Stimulated activated naive CD8-positive, alpha-beta T cell treated with anti-CD3 and anti-CD28 coated beads, Interleukin-15, Interleukin-2, amounts not matched to agents 100 ng/mL and 50 ng/mL, for 24 hours (primary cell): ENCODE results near the gene PPM1J.
"Not testable (repeated sequence)": the region's sequence is repeated elsewhere in the genome, so short reads cannot be mapped to it uniquely, and the experiment has no call there.

Source experiments
- H3K27ac Mint-ChIP-seq: one replicate; pipeline ENCODE4 v1.8.0; 2021; ENCODE audit warnings: mild to moderate bottlenecking, mixed read lengths
- H3K27me3 Mint-ChIP-seq: one replicate; pipeline ENCODE4 v1.8.0; 2021; ENCODE audit warnings: mixed read lengths
- H3K36me3 Mint-ChIP-seq: one replicate; pipeline ENCODE4 v1.8.0; 2021; ENCODE audit warnings: low read depth, mixed read lengths
- H3K4me1 Mint-ChIP-seq: one replicate; pipeline ENCODE4 v1.8.0; 2021; ENCODE audit warnings: low read depth, mixed read lengths
- H3K4me3 Mint-ChIP-seq: one replicate; pipeline ENCODE4 v1.8.0; 2021; ENCODE audit warnings: mild to moderate bottlenecking, mixed read lengths
- H3K9me3 Mint-ChIP-seq: one replicate; pipeline ENCODE4 v1.8.0; 2021; ENCODE audit warnings: mixed read lengths

Gene PPM1J

GRCh38 chr1:112728306-112728971 is 13.3 kb upstream of the PPM1J start:
- H3K27me3 Mint-ChIP-seq, H3K9me3 Mint-ChIP-seq, H3K36me3 Mint-ChIP-seq, H3K27ac Mint-ChIP-seq, H3K4me3 Mint-ChIP-seq, H3K4me1 Mint-ChIP-seq: not testable (repeated sequence)

- H3K27ac Mint-ChIP-seq, result no peak overlapping the region
- H3K27me3 Mint-ChIP-seq, result peaks cover 8% of the 10 kb centered on the region
- H3K36me3 Mint-ChIP-seq, result no peaks in the 10 kb centered on the region
- H3K4me3 Mint-ChIP-seq, result no peak overlapping the region
- peaks cover 12% of the 10 kb centered on the region for H3K4me1 Mint-ChIP-seq
- no peaks in the 10 kb centered on the region for H3K9me3 Mint-ChIP-seq
These were observed 12.6 kb upstream of the PPM1J start for GRCh38 chr1:112727716-112728115.

GRCh38 chr1:112724240-112724639 is 9.1 kb upstream of the PPM1J start:
- not testable (repeated sequence) for H3K27ac Mint-ChIP-seq, H3K36me3 Mint-ChIP-seq, H3K9me3 Mint-ChIP-seq, H3K4me3 Mint-ChIP-seq
- peaks cover 13% of the 10 kb centered on the region for H3K4me1 Mint-ChIP-seq
- peaks cover 23% of the 10 kb centered on the region for H3K27me3 Mint-ChIP-seq

- Mint-ChIP-seq H3K36me3 (no peaks in the 10 kb centered on the region), H3K27me3 (peaks cover 24% of the 10 kb centered on the region), H3K9me3 (no peaks in the 10 kb centered on the region), H3K27ac (peak overlapping the region; percentile 43), H3K4me1 (peaks cover 15% of the 10 kb centered on the region), H3K4me3 (no peak overlapping the region)
These were observed 8.3 kb upstream of the PPM1J start for GRCh38 chr1:112723511-112723839.

GRCh38 chr1:112722601-112723510 is 7.7 kb upstream of the PPM1J start:
- Mint-ChIP-seq H3K27me3 (peaks cover 24% of the 10 kb centered on the region), H3K4me1 (peaks cover 16% of the 10 kb centered on the region), H3K4me3 (peak overlapping the region; percentile 41), H3K27ac (peak overlapping the region; percentile 43), H3K36me3 (no peaks in the 10 kb centered on the region), H3K9me3 (no peaks in the 10 kb centered on the region)

- Mint-ChIP-seq H3K36me3 (no peaks in the 10 kb centered on the region), H3K27me3 (peaks cover 24% of the 10 kb centered on the region), H3K9me3 (no peaks in the 10 kb centered on the region), H3K27ac (no peak overlapping the region), H3K4me1 (peaks cover 22% of the 10 kb centered on the region), H3K4me3 (no peak overlapping the region)
These were observed 6.9 kb upstream of the PPM1J start for GRCh38 chr1:112721966-112722524.

GRCh38 chr1:112721294-112721693 is 6.2 kb upstream of the PPM1J start:
- not testable (repeated sequence) for H3K27ac Mint-ChIP-seq, H3K36me3 Mint-ChIP-seq, H3K4me3 Mint-ChIP-seq, H3K9me3 Mint-ChIP-seq
- Mint-ChIP-seq H3K4me1 (peaks cover 28% of the 10 kb centered on the region), H3K27me3 (peaks cover 24% of the 10 kb centered on the region)

- H3K27ac Mint-ChIP-seq, result no peak overlapping the region
- H3K9me3 Mint-ChIP-seq, result no peaks in the 10 kb centered on the region
- H3K27me3 Mint-ChIP-seq, result peaks cover 24% of the 10 kb centered on the region
- H3K4me3 Mint-ChIP-seq, result no peak overlapping the region
- peaks cover 33% of the 10 kb centered on the region for H3K4me1 Mint-ChIP-seq
- H3K36me3 Mint-ChIP-seq, result no peaks in the 10 kb centered on the region
These were observed 5.7 kb upstream of the PPM1J start for GRCh38 chr1:112720800-112721199.

GRCh38 chr1:112719706-112720105 is 4.6 kb upstream of the PPM1J start:
- Mint-ChIP-seq H3K4me3 (no peak overlapping the region), H3K9me3 (no peaks in the 10 kb centered on the region), H3K4me1 (peaks cover 37% of the 10 kb centered on the region), H3K27me3 (peaks cover 24% of the 10 kb centered on the region), H3K27ac (no peak overlapping the region), H3K36me3 (no peaks in the 10 kb centered on the region)

- H3K4me3 Mint-ChIP-seq, result no peak overlapping the region
- H3K36me3 Mint-ChIP-seq, result no peaks in the 10 kb centered on the region
- no peaks in the 10 kb centered on the region for H3K9me3 Mint-ChIP-seq
- peaks cover 27% of the 10 kb centered on the region for H3K27me3 Mint-ChIP-seq
- H3K27ac Mint-ChIP-seq, result no peak overlapping the region
- peaks cover 46% of the 10 kb centered on the region for H3K4me1 Mint-ChIP-seq
These were observed 3.7 kb upstream of the PPM1J start for GRCh38 chr1:112718691-112719418.

- Mint-ChIP-seq H3K9me3 (no peaks in the 10 kb centered on the region), H3K27ac (peak overlapping the region; percentile 23), H3K4me1 (peaks cover 39% of the 10 kb centered on the region), H3K27me3 (peaks cover 31% of the 10 kb centered on the region), H3K4me3 (no peak overlapping the region), H3K36me3 (no peaks in the 10 kb centered on the region)
These were observed 2.2 kb upstream of the PPM1J start for GRCh38 chr1:112717263-112717873.

GRCh38 chr1:112716133-112716720 is 1.1 kb upstream of the PPM1J start:
- Mint-ChIP-seq H3K4me1 (peaks cover 38% of the 10 kb centered on the region), H3K27me3 (peaks cover 24% of the 10 kb centered on the region)

GRCh38 chr1:112714313-112715263 is 544 bp downstream of the PPM1J start:
- H3K9me3 Mint-ChIP-seq, result no peaks in the 10 kb centered on the region
- H3K36me3 Mint-ChIP-seq, result no peaks in the 10 kb centered on the region
- peaks cover 43% of the 10 kb centered on the region for H3K4me1 Mint-ChIP-seq
- peaks cover 17% of the 10 kb centered on the region for H3K27me3 Mint-ChIP-seq
- H3K27ac Mint-ChIP-seq, result no peak overlapping the region
- H3K4me3 Mint-ChIP-seq, result peak overlapping the region; percentile 74

More at GRCh38 chr1:112716133-112716720, 1.1 kb upstream of the PPM1J start:
- H3K36me3 Mint-ChIP-seq, result no peaks in the 10 kb centered on the region
- peak overlapping the region; percentile 79 for H3K4me3 Mint-ChIP-seq
- H3K27ac Mint-ChIP-seq, result no peak overlapping the region
- H3K9me3 Mint-ChIP-seq, result no peaks in the 10 kb centered on the region
